ENCODE measurements around the gene CNTNAP2.

CNTNAP2 gene

DNA sequence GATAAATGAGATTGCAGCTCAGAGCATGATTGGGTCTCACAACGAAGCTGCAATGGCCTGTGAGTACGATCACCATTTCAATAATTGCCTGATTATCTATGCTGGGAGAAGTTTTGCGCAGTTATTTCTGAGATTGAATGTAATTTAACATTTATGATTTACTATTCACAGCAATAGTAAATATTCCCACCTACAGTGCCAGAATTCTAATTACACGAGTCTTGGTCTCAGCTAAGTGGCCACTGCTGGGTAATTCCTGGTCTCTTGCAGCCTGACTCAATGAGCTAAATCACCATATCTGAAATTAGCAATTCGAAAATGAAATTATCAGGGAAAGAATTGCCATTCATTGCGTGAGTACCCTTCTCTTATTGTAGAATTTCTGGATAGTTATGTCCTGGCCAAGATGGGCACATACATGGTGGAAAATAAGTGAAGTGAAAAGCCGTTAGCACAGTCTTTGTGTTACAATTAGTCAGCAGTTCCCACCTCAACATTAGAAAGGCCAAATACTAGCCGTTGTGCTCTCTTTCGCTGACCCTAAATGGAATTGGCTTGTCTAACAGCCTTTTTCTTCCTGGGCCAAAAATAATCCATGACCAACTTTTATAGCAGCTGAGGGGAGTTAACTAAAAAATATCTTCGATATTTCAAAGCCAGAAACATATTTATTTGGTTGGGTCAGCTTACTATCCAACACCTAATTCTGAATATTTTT lies 1793.0 kb downstream of the CNTNAP2 start:
- DNase-seq, result no peak

DNA sequence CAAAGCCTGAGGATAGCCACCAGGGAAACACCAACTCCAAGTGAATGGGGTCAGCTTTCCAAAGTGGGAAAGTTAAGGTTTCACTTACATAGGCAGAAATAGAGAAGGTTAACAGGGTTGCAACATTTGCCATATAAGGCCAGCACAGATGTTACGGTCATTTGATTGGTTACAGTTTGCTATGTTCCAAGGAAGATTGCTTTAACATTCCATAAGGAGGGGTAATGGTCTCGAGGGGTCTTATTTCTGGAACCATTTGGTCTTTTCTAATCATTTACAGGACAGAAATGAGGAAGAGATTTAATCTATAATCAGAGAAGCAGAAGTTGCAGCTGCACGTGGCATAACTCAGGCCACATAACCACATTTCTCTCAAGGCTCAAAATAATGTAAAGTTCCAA lies 1794.6 kb downstream of the CNTNAP2 start:
- peak; percentile 45 for DNase-seq

DNA sequence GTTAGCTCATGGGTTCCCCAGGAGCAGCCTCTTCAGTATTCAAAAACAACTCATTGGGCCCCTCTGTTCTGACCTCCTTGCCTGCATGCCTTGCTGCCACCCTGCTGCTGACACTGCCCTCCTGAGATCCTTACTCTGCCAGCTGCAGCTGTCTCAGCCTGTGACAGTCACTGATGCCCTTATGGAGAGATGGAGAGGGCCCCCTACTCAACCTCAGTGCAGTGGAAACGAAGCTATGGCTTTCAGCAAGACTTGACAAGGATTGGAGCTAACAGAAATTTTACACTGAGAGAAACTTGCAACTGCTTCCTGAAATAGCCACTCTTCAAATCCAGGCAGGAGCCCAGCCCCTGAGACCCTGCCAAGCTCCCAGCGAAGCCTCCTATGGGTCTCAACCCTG lies 1795.7 kb downstream of the CNTNAP2 start:
- peak; percentile 46 for DNase-seq

DNA sequence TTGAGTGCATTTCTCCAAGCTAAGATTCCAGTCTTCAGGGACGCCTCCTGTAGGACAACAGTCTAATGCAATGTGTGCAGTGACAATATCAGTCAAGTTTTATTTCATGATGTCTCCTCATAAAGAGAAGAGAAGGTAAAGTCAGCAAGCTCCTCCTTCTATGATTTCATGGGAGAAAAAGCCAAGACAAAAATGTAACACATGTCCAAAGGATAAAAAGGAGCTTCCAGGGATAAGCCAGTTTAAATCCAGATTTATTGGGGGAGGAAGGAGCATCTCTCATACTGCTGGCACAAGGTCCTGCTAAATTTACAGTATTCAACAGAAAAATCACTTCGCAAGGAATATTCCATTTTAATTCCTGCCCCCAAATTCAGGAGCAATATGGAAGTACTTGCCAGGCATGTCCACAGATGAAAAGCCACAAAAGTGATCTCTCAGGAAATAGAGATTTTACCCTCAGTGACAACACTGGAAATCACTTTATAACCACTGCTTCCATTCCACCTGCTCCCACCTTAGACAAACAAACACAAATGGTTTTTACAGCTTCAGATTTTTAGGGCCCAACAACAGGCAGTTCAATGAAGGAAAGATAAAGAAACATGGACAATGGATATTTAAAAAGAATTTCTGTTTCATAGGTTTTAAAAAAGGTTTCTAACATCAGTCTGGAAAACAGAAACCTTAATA lies 1796.5 kb downstream of the CNTNAP2 start:
- no peak for DNase-seq

DNA sequence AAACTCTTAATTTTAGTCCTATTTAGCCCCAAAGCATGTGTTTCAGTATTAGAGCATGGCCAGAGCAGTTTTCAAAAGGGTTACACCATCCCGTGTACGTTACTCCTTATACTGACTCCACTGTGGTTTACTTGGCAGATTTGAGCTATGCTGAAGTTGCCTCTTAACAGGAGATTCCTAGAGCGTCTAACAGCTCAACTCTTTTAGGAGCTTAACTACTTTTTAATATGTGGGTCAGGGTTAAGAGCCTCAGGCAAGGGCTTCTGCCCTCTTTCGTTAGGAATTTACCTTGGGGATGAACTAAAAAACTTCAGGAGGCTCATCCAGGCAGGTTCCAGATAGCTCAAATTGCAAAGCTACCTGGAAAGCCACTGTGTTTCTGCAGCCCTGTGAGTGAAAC lies 1799.2 kb downstream of the CNTNAP2 start:
- DNase-seq, result no peak

DNA sequence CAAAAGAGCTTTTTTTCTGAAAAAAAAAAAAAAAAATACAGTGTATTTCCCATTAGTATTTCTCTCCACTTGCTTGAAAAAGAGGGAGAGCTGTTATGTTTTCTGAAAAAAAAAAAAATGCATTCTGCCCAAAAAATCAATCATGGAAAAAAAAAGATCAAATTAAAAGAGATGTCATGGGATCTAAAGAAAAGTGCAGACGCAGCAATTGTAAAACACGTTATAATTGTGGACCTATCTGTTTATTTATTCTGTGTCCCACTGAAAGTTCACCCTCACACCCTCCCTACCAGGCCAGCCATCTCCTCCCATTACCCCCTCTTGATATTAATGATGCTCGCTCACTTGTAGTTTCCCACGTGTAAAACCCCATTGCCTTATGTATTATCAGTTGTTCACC lies 1800.0 kb downstream of the CNTNAP2 start:
- no peak for DNase-seq

DNA sequence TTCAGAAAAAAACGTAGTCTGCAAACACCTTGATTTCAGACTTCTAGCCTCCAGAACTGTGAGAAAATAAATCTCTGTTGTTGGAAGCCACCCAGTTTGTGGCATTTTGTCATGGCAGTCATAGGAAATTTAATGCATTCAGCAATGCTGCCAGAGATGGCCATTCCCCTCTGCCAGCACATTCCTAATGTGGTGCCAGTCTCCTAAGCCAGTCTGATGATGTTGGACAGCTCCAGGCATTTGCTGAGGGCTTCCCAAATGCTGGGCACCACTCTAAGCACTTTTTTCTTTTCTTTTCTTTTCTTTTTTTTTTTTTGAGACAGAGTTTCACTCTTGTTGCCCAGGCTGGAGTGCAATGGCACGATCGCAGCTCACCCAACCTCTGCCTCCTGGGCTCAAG lies 1807.2 kb downstream of the CNTNAP2 start:
- no peak for DNase-seq

DNA sequence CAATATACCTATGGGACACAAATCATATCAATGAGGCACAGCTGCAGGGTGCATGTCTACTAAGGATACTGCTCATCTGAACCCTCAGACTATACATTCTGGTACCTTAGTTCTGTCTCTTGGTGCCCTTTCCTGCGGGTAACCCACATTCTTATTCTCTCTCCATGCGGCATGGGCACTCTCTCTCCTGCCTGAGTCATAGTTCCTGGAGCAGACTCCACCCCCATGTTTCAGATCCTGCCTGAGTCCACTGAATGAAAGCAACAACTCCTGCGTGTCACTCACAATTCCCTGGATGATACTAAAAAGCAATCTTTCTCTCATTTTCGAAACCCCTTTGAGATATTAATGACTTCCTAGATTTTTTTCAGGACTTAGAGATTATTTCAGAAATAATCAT lies 1820.8 kb downstream of the CNTNAP2 start:
- DNase-seq, result no peak

DNA sequence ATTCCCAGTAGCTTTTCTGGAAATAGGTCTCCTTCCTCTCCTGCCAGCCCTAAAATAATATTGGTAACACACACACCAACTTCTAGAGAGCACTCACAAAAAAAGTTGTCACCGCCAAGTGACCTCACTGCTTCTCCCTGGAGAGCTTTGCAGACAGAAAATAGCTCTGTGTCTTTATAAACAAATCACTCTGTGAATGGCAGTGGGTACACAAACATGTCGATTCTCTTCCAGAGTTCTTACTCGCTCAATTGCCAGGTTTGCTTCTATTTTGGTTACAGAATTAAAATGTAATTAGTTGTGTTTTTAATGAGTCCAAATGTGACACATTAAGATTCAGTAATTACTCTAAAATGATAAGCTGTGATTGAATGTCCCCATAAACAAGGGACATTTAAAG lies 1824.8 kb downstream of the CNTNAP2 start:
- DNase-seq, result no peak

DNA sequence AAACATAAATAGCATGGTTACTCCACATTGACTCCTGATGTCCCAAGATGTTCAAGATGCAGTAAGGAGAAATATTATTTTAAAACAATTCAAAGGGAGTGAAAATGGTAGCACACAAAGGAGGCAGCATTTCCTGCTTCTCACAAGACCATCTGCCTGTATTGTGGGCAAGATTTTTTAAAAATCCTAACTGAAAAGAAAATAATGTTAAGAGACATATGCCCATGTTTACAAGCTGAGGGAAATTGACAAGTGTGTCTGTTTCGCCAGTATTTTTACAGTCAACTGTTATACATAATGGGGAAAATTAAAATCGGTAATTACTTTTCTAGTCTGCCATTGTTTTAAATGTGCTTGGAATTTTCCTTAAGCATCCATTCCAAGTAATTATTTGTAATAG lies 1827.7 kb downstream of the CNTNAP2 start:
- DNase-seq, result no peak

DNA sequence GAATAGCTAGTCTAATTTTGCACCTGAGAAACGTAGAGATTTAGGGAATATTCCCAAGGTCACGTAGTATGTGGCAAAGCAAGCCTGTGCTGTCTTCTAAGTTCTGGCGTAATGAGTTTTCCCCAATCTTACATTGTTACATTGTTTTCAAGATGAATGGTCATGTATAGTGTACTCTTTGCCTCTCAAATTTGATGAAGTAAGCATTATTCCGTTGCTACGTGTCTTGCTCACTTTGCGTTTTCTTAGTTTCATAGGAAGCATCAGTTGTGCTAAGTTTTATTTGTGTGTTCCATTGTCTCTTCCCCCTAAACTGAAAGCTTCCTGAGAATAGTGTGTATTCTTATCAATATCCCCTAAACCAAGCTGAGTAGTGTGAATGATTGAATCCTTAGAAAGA lies 1836.3 kb downstream of the CNTNAP2 start:
- DNase-seq, result no peak

DNA sequence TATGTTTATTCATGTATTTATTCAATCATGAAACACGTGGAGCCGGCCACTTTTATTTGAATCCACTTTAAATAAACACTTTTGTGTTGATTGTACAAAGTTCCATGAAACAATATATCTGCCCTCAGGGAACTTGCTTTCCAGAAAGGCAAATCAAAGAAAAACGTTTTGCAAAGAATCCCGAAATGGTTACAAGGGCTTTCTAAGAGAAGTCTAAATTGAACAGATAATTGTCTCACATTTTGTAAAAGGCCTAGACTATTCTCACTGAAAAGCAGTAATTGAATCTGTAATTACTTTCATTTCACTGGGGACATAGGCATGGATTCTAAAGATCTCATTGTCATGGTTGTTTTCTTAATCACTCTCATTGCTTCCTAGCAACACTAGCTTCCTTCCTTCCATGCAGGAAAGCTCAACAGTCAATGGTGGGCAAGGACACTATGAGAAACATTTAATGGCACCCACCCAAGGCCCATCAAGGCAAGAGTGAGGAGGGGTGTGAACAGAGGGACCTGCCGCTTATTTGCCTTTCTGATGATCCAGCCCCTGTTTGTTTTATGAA lies 1851.5 kb downstream of the CNTNAP2 start:
- no peak for DNase-seq

DNA sequence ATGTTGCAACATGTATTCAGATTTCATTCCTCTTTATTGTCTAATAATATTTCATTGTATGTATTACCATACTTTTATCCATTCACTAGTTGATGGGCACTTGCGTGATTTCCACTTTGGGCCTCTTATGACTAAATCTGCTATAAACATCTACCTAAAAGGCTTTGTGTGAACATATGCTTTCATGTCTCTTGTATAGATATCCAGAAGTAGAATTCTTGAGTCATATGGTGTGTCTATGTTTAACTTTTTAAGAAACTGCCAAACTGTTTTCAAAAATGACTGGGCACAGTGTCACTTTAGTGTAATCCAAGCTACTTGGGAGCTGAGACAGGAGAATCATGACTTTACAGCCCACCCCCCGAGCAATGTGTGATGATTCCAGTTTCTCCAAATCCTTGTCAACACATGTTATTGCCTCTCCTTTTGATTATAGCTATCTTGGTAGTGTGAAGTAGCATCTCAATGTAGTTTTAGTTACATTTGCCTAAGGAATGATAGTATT lies 1855.1 kb downstream of the CNTNAP2 start:
- no peak for DNase-seq

DNA sequence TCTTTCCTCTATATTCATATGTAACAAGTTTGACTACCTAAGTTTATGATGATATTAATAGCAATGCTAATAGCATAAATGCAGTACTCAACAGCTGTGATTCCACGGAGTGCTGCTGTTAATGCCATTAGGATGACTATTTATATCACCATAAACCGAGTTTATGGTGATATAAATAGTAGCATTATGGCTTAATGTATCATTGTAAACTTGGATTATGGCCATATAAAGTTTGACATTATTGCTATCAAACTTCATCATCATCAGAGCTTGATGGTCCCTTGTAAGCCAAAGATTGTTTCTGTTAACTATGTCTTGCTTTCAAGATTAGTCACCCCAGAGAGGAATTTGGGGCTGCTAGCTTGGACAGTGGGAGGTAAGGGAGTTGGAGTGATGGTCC lies 1861.6 kb downstream of the CNTNAP2 start:
- no peak for DNase-seq

DNA sequence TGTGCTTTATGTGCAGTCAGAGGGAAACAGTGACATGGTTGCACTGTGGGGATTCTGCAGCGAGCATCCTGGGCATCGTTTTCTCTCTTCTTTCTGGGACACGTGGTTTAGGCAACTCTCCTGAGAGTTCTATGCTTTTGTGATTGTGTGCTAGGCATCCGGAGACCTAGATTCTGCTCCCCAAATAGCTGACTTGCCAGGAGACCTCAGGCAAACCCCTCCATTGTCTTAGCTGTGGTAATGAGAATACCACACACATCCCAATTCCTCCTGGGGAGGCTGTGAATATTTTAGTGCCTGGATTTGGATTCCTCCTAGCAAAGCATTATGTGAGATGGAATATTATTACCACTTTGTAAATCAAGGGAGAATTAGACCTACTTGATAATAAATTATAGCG lies 1862.0 kb downstream of the CNTNAP2 start:
- DNase-seq, result no peak

DNA sequence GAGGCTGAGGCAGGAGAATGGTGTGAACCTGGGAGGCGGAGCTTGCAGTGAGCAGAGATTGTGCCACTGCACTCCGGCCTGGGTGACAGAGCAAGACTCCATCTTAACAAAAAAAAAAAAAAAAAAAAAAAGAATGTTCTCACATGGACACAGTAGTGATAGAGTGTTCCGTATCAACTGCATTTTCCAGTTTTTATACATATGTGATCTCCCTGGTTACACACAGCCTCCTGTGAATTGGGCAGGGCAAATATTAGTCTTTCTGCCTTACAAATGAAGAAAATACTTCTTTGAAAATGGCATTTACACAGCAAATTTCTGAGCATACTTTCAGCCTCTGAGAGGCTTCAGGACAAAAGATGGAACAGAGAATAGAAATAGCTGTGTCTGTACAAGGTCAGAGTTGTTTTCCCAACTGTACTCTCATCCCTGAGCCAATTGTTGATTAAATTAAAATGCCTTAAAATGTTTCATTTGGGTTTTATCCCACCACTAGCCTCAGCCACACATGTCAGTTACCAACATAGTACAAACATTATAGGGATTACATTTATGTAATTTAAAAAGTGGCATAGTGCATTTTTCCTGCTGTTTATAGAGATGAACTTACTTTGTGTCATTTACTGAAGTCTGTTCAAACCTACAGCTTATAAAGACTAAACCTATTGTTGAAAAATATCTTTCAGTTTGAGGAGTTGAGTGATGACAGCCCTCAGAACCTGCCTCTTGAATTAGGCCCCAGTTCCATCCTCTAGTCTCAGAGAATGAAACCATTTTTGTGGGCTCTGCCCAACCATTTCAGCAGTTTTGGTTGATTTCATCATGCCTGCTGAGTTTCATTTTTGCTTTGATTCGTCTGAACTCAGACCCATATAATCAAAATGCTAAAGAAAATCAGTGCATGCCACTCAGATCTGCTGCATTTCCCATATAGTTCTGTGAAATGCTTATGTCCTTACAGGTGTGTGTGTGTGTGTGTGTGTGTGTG lies 1864.5 kb downstream of the CNTNAP2 start:
- DNase-seq, result no peak

DNA sequence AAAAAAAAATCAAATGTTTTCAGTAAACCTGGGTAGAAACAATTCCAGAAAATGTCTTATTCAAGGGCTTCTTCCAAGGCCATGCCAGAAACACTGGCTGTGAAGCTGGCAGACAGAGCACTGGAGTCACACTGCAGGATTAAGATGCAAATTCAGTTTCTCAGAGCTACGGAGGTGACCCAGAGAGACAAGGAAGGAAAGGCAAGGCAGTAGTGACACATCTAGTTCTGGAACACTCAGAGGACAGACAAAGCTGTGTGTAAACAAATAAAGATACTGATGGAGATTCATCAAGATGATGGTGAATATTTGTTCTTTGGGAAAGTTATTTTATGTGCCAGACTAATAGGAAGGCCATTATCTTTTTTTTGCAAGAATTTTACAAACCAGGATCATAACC lies 1865.7 kb downstream of the CNTNAP2 start:
- no peak for DNase-seq

DNA sequence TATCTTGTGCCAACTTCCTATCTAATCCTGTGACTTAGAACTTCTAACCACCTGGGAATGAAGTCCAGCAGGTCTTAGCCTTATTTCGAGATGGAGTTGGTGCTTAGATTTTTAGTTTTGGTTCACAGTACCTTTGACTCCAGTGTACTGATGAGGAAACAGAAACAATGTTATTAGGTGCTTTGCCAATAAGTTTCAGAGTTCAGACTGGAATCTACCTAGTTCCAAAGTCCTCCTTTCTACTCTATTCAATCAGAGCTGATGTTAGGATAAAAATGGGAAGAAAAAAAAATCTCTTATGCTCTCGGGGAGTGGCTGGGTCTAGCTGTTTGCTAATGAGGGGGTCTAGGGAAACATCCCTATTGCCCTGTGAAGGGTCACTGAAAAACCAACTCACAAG lies 1867.7 kb downstream of the CNTNAP2 start:
- DNase-seq, result no peak

DNA sequence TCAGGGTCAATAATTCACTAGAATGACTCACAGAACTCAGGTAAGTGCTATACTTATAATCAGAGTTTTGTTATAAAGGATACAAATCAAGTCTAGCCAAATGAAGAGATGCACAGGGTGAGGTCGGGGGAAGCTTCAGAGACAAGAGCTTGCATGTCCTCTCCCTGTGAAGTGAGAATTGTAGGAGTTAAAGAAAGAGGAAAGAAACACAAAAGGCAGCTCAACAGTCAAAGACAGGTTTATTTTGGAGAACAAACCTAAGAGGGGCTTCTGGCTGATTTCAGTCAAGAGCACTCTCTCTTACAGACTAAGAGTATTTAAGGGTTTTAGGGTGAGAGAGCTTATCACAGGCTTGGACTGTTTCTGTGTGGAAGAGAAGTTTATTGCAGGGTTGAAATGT lies 1873.5 kb downstream of the CNTNAP2 start:
- no peak for DNase-seq

DNA sequence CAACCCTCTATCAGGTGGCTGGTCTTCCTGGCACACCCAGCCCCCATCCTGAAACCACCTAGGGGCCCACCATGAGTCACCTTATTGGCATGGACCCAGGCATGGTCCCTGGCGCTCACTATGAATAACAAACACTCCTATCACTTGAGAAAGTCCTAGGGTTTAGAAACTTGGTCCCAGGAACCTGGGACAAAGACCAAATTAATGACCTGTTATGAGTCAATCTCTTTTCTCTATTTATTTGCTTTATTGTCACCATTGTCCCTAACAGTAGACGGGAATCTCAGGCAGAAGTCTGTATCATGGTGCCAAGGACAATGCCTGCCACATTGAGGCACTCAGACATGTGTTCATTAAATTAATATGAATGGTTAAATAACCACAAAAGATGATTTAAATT lies 1874.3 kb downstream of the CNTNAP2 start:
- no peak for DNase-seq

DNA sequence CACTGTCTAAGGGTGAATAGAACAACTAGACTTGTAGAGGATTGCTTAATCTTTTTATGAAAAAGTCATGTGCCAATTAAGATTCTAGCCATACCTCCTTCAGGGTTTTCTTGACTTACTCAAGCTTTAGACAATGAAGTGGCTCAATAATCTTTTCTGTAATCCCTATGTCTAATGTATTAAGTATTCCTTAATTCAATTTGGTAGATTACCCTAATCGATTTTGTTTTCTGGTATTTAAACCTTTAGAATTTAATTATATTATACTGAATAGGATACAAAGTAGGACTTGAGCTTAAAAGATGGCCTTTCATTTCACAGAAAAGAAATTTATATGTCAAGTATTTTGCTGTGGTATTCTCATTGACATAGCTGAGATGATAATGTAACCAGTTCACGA lies 1876.1 kb downstream of the CNTNAP2 start:
- DNase-seq, result no peak

DNA sequence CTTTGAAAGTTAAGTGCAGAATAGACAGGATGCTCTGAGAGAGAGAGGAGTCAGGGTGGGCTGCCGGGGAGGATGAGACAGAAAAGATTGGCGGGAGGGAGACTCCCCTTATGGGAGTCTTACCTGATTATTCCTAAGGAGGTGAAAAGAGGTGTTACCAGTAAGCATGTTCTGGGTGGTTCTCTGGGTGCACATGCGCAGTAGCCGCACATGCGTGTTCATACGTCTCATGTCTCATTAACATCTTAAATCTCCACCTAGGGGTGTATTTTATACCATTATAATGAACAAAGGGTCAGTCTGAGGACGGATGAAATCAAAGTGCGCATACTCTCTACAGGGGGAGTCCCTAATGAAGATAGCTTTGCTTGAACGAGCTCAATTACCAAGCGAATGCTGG lies 1881.0 kb downstream of the CNTNAP2 start:
- no peak for DNase-seq

DNA sequence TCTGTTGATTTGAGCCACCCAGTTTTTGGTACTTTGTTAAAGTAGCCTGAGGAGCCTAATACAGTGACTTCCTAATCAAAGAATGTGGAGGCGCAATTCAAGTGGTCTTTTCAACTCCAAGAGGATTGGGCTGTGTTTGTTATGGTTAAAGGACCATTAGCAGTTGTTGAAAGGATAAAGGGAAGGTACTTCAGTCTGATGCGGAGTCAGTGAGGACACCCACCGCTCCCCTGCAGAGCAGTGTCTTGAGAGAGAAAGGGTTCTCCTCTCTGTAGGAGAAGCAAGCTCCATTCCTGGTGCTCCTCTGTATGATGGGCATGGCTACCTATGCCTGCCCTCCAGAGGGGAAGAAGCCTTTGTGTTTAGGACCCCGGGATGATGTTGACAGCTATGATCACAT lies 1883.4 kb downstream of the CNTNAP2 start:
- no peak for DNase-seq

All from right forelimb (tissue), 1 donor.